Right ventricle myocardium superior (tissue), 1 donor: Measurements from ENCODE around the gene TMEM63C. TPM values are rescaled to one million over a fixed set of nuclear protein-coding genes. Genes with fewer than 3 reads are reported as not detected.

Experiments used
- ATAC-seq: fragments of 200-7000 bp; cut with Tn5 transposase; one replicate; pipeline ENCODE4 v1.9.1; 2020; ENCODE audit warnings: mild to moderate bottlenecking; ENCODE audit not compliant: poor library complexity
- DNase-seq: peaks from one replicate; pipeline ENCODE4 v3.0.0-alpha.2; 2020
- intact Hi-C: fragments of 100-400 bp; cut with DNase I; formaldehyde crosslinking; loops from one replicate; pipeline ENCODE4 v1.11.2; 2022
- total RNA-seq: library from RNA; stranded (reverse); fragmentation: NEBNext Ultra II Directional; extraction: Animal tissue kit (Norgen Biotek cat#: 25700); gene quantifications from one replicate; pipeline ENCODE4 v1.2.1, GENCODE V29; 2021
- donor health status: DM: no; HTN: yes; CAD: no; lungs with severe emphysema.

Gene TMEM63C
- total RNA-seq, 1 donor from 2014 or later: 2.9 TPM

DNA sequence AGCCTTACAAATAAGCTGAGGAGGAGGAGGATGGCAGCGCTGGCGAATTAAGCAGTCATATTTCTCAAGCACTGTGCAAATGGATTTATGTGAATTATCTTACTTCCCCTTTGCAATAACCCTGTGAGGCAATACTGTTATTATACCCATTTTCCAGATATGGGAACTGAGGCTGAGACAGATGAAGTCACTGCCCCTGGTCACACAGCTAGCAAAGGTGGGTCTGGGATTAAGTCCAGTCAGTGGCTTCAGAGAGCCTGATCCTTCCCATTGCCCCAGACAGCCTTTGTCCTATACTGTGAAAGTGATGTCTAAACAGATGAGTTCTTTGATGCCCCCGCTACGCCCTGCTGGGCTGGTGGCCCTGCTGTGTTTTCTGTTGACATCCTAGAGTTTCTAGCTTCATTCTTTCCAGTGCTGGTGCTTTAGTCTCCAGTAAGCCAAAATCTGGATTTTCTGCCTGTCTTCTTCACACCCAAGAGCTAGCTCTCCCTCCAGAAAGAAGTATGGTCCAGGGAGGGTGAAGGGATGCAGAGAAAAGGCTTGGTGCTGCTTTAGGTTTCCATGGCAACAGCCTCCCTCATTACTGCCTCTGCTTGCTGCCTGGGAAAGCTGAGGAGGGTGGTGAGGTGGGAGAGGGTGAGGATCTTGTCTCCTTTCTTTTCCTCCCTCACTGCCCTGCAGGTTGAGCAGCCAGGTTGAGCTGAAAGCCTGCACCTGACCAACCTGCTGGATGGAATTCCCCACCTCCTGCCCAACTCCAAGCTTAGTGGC, 30.7 kb downstream of the TMEM63C start:
- intact Hi-C loops: no loop called here
- no peak for DNase-seq

DNA sequence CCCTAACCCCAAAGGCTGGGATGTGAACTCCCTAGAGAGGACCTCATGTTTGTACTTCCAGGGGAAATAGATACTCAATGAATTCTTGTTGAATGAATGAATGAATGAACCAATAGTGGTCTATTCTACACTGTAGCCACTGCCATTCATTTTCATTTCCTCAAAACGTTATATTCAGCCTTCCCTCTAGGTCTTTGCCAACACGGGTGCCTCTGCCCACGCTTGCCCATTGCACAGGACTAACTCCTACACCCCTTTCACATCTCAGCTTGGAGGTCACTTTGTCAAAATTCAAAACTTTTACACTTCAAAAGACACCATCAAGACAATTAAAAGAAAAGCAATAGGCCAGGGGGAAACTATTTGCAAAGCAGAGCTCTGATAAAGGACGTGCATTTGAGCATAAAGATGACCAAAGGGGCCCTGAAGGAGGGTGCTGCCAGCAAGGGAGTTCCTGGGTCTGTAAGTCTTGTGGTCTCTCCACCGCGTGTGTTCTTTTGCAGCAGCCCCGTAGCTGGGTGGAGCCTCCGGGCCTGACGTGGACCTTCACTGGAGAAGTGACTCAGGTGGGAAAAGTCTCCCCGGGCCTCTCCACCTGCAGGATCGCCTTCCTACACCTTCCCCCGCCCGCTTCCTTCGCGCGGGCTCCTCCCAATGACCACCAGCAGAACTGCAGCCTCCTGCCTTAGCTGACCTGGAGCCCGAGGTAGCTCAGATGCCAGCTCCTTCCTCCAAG, 31.5 kb downstream of the TMEM63C start:
- ATAC-seq (peak; percentile 57), DNase-seq (no peak)
- intact Hi-C loops: no loop called here

More for the DNA sequence above, 30.7 kb downstream of the TMEM63C start:
- no peak for ATAC-seq

GRCh38 chr14:77213679-77214016, 32.0 kb downstream of the TMEM63C start:
- intact Hi-C loops: no loop called here
- ATAC-seq (no peak), DNase-seq (no peak)

GRCh38 chr14:77214216-77214615, 32.6 kb downstream of the TMEM63C start:
- intact Hi-C loops: no loop called here
- ATAC-seq: no peak
- DNase-seq: no peak

DNA sequence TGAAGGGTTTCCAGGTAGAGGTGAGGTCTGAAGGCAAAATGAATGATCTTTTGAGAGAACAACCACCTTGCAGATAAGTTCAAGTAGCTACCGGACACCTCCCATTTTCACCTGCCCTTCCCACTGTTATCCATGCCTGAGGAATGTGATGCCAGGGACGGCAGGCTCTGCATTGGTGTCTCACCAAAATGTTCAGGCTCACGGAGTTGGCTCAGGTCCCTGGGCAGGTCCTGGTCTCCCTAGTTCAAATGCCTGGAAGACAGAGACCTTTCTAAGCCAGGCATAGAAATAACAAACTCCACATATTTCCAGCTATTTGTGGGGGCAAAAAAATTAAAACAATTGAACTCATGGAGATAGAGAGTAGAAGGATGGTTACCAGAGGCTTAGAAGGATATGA, 36.0 kb downstream of the TMEM63C start:
- no peak for ATAC-seq
- intact Hi-C loops: no loop called here
- DNase-seq: no peak

DNA sequence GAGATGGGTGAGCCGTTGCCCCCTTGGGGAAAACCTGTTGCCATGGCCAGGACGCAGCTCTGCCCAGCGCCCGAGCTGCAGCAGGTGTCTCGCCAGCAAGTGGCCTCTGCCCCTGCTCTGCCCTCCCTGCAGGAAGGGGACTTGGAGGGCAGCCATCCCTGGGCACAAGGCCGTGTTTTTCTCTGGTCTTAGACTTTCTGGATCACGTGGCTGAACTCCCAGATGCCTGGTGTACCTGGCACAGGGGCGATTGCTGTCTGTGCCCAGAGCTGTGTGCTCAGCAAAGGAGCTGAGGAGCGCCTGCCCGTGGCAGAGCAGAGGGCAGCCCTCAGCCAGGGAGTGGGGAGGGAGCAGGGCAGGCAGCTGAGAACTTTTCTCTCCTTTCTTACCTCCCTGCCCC, 38.0 kb downstream of the TMEM63C start:
- ATAC-seq (peak; percentile 75), DNase-seq (peak; percentile 66)
- intact Hi-C loops: no loop called here

DNA sequence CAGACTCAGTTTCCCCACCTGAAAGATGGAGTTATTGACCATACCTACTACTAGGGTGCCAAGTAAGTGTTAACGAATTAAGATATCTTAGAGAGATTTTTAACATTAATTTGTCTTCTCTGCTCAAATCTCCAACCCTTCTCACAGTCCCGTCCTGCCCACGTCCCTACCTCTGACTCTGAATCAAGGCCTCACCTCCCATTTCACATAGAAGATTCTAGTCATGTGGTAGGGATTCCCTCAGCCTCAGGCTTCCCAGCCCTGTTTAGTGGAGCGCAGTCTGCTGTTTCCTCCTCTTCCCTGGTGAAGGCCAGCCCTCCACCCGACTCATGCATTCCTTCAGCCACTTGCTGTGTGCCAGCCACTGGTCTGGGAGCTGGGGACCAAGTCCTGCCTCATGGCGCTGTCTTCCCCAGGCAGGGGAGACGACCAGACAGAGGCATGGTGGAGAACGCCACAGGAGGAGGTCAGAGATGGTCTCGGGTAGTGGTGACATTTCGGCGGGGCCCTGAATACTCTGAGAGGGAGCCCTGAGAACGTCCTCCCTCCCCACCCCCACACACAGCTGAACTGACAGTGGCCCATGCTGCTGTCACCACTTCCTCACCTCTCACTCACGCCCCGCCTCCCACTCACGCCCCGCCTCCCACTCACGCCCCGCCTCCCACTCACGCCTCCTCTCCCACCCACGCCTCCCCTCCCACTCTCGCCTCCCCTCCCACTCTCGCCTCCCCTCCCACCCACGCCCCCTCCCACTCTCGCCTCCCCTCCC, 38.8 kb downstream of the TMEM63C start:
- DNase-seq (no peak), ATAC-seq (peak; percentile 37)
- intact Hi-C loops: no loop called here

DNA sequence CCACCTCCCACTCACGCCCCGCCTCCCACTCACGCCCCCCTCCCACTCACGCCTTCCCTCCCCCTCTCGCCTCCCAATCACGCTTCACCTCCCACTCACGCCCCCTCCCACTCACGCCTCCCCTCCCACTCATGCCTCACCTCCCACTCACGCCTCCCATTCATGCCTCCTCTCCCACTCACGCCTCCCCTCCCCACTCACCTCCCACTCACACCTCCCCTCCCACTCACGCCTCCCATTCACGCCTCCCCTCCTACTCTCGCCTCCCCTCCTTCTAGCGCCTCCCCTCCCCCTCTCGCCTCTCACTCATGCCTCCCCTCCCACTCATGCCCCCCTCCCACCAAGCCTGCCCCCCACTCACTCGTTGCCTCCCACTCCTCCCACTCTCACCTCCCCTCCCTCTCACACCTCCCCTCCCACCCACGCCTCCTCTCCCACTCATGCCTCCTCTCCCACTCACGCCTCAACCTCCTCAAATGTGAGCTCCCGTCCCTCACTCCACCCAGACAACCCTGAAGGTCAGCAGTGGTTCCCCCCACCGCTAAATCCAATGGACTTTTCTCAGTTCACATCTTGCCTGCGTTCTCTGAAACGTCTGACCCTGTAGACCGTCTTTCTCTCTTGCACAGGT, 39.8 kb downstream of the TMEM63C start:
- intact Hi-C loops: no loop called here
- DNase-seq: no peak
- ATAC-seq: no peak

- ATAC-seq (no peak), DNase-seq (no peak)
- intact Hi-C loops: no loop called here
Observed at GRCh38 chr14:77222546-77223225, 41.1 kb downstream of the TMEM63C start.

- ATAC-seq: no peak
- intact Hi-C loops: no loop called here
- DNase-seq: no peak
Observed at GRCh38 chr14:77224212-77224611, 42.6 kb downstream of the TMEM63C start.

DNA sequence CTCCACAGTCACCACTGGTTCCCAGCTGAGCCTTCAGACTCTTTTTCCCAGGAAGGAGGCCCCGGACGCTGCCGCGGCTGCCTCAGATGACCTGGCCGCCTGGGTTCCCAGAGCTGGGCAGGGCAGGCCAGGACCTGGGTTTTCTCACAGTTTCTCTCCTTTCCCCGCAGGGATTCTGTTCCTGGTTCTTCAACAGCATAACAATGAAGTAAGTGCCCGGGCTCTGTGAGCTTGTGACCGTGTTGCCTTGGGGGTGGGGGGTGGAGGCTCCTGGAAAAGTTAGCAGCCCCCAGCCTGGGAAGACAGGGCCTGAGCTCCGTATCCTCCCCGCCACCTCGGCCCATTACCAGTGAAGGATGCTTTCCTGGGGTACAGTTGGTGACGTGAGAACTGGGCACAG, 43.7 kb downstream of the TMEM63C start:
- intact Hi-C loops: no loop called here
- no peak for ATAC-seq

GRCh38 chr14:77225892-77226557, 44.4 kb downstream of the TMEM63C start:
- intact Hi-C loops: no loop called here
- ATAC-seq (no peak), DNase-seq (no peak)

More for the DNA sequence above, 43.7 kb downstream of the TMEM63C start:
- DNase-seq: no peak

DNA sequence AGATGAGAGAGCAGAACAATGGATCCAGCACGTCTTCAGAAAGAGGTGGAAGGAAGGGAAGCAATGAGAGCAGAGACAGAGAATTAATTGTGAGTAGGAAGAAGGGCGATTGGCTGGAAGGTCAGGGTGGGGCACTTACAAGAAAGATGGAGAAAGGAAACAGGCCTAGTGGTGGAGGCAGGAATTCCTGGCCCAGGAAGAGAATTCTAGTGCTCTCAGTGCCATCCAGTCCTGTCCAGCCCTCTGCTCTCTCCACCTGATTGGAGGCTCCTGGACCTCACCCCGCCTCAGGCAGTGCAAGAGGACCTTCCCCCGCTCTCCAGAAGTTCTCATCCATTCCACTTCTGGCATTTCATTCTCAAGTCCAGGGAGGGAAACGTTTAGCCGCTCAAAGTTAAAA, 46.5 kb downstream of the TMEM63C start:
- intact Hi-C loops: no loop called here
- ATAC-seq: no peak
- DNase-seq: no peak

- intact Hi-C loops: no loop called here
- no peak for DNase-seq
- ATAC-seq: no peak
Observed at GRCh38 chr14:77230914-77231313, 49.3 kb downstream of the TMEM63C start.

DNA sequence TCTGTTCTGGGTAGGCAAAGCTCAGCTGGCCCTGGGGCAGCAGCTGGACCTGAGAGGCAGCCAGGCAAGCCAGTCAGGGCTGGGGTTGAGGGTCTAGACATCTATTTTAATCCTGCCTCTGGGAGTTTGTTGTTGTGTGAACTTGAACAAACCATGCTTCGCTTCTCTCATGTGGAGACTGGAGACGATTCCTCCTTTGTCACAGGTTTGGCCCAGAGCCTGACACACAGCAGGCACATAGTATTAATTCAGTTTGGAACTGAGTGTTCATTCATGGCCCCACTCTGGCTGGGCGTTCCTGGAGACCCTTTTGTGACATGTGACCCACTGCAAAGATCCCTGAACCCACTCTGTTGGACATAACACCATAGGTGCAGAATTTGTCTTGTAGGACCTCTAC, 50.1 kb downstream of the TMEM63C start:
- DNase-seq (no peak), ATAC-seq (no peak)
- intact Hi-C loops: no loop called here

GRCh38 chr14:77236814-77237213, 55.2 kb downstream of the TMEM63C start:
- intact Hi-C loops: no loop called here
- DNase-seq (no peak), ATAC-seq (no peak)

- ATAC-seq: no peak
- intact Hi-C loops: no loop called here
- no peak for DNase-seq
Observed at GRCh38 chr14:77238356-77238755, 56.8 kb downstream of the TMEM63C start.

- DNase-seq (no peak), ATAC-seq (no peak)
- intact Hi-C loops: no loop called here
Observed at GRCh38 chr14:77238996-77239395, 57.4 kb downstream of the TMEM63C start.
